GM18499 (cell line): ENCODE data around the gene JADE3.
A peak's percentile ranks its signal among the peaks of the same experiment; 100 is the strongest.
"Not testable (repeated sequence)": the region's sequence is repeated elsewhere in the genome, so short reads cannot be mapped to it uniquely, and the experiment has no call there.

Experiments used
- ATAC-seq: cut with Tn5 transposase; IDR thresholded peaks from one replicate; pipeline ENCODE4 v1.9.1; 2021; ENCODE audit warnings: moderate number of reproducible peaks; ENCODE audit not compliant: insufficient read depth, unreplicated experiment

The JADE3 gene

GRCh38 chrX:46929439-46930261, 17.4 kb downstream of the JADE3 start:
- no peak for ATAC-seq

- ATAC-seq = no peak
These were observed 23.1 kb downstream of the JADE3 start for GRCh38 chrX:46935295-46935694.

GRCh38 chrX:46938589-46938988, 26.4 kb downstream of the JADE3 start:
- no peak for ATAC-seq

- no peak for ATAC-seq
These were observed 29.1 kb downstream of the JADE3 start for GRCh38 chrX:46941341-46941740.

GRCh38 chrX:46953137-46953527, 40.9 kb downstream of the JADE3 start:
- ATAC-seq = peak; percentile 47

- peak; percentile 29 for ATAC-seq
These were observed 41.4 kb downstream of the JADE3 start for GRCh38 chrX:46953597-46953996.

GRCh38 chrX:46954716-46955115, 42.5 kb downstream of the JADE3 start:
- ATAC-seq = no peak

GRCh38 chrX:46956589-46956988, 44.4 kb downstream of the JADE3 start:
- not testable (repeated sequence) for ATAC-seq

- ATAC-seq = no peak
These were observed 45.1 kb downstream of the JADE3 start for GRCh38 chrX:46957297-46957696.

- ATAC-seq = no peak
These were observed 46.9 kb downstream of the JADE3 start for GRCh38 chrX:46959101-46959500.

GRCh38 chrX:46959985-46960700, 47.9 kb downstream of the JADE3 start:
- no peak for ATAC-seq

GRCh38 chrX:46961097-46961496, 48.9 kb downstream of the JADE3 start:
- no peak for ATAC-seq

- ATAC-seq = no peak
These were observed 49.5 kb downstream of the JADE3 start for GRCh38 chrX:46961574-46962283.

GRCh38 chrX:46965125-46965758, 53.0 kb downstream of the JADE3 start:
- no peak for ATAC-seq

- no peak for ATAC-seq
These were observed 55.3 kb downstream of the JADE3 start for GRCh38 chrX:46967547-46967946.

GRCh38 chrX:46977046-46977445, 64.8 kb downstream of the JADE3 start:
- not testable (repeated sequence) for ATAC-seq

GRCh38 chrX:46978341-46979291, 66.4 kb downstream of the JADE3 start:
- no peak for ATAC-seq

GRCh38 chrX:46984705-46985104, 72.5 kb downstream of the JADE3 start:
- no peak for ATAC-seq

- no peak for ATAC-seq
These were observed 77.3 kb downstream of the JADE3 start for GRCh38 chrX:46989548-46989947.
